WTC11 (cell line): ENCODE results near the gene VSTM2B. TPM values are rescaled to one million over a fixed set of nuclear protein-coding genes. Genes with fewer than 3 reads are reported as not detected.

Experiments
- ATAC-seq: fragments of 200-7000 bp; cut with Tn5 transposase; 2 replicates; pipeline ENCODE4 v1.10.0; 2021; ENCODE audit warnings: mild to moderate bottlenecking, moderate library complexity
- CTCF ChIA-PET: fragments of 300-600 bp; sonication (Branson Sonifier 250); formaldehyde crosslinking; loops from one replicate; lab custom pipeline; 2021; ENCODE audit warnings: antibody characterized with exemption; lab: Charles Lee
- POLR2A ChIA-PET: fragments of 350-600 bp; sonication (Branson Sonifier 250); formaldehyde crosslinking; loops from one replicate; lab custom pipeline; 2021; ENCODE audit warnings: antibody characterized with exemption; lab: Charles Lee
- DNase-seq: peaks from one replicate; pipeline ENCODE4 v3.0.0; 2021; ENCODE audit warnings: low spot score
- H3K27ac Mint-ChIP-seq: 2 replicates; pipeline ENCODE4 v1.8.0; 2021; ENCODE audit warnings: mixed read lengths
- H3K27me3 Mint-ChIP-seq: 2 replicates; pipeline ENCODE4 v1.8.0; 2021; ENCODE audit warnings: low read depth, mild to moderate bottlenecking, moderate library complexity, mixed read lengths
- H3K36me3 Mint-ChIP-seq: 2 replicates; pipeline ENCODE4 v1.8.0; 2021; ENCODE audit warnings: mixed read lengths
- H3K4me1 Mint-ChIP-seq: 2 replicates; pipeline ENCODE4 v1.8.0; 2022; ENCODE audit warnings: mixed read lengths
- H3K4me3 Mint-ChIP-seq: 2 replicates; pipeline ENCODE4 v1.8.0; 2021; ENCODE audit warnings: mild to moderate bottlenecking, moderate library complexity, mixed read lengths
- H3K9me3 Mint-ChIP-seq: 2 replicates; pipeline ENCODE4 v1.8.0; 2021; ENCODE audit warnings: mixed read lengths
- CREM ChIP-seq: sonication (generic); formaldehyde crosslinking; IDR thresholded peaks from 2 replicates; pipeline ENCODE4 v1.8.1; 2022; ENCODE audit warnings: mild to moderate bottlenecking, missing genetic modification reagents, moderate library complexity
- FOXK1 ChIP-seq: sonication (generic); formaldehyde crosslinking; IDR thresholded peaks from 2 replicates; pipeline ENCODE4 v1.8.0; 2022; ENCODE audit warnings: mild to moderate bottlenecking, moderate library complexity, missing genetic modification reagents
- MYBL2 ChIP-seq: sonication (generic); formaldehyde crosslinking; IDR thresholded peaks from 2 replicates; pipeline ENCODE4 v1.8.1; 2023; ENCODE audit warnings: mild to moderate bottlenecking, moderate library complexity, missing genetic modification reagents
- RORB ChIP-seq: fragments of 250-450 bp; sonication (Bioruptor Pico); IDR thresholded peaks from 2 replicates; pipeline ENCODE4 v1.9.0; 2021; ENCODE audit warnings: mild to moderate bottlenecking
- SMAD4 ChIP-seq: sonication (generic); formaldehyde crosslinking; IDR thresholded peaks from 2 replicates; pipeline ENCODE4 v1.8.0; 2022; ENCODE audit warnings: mild to moderate bottlenecking, missing genetic modification reagents
- ZNF671 ChIP-seq: fragments of 250-450 bp; sonication (Bioruptor Pico); IDR thresholded peaks from 2 replicates; pipeline ENCODE4 v1.8.0; 2021; ENCODE audit warnings: mild to moderate bottlenecking
- total RNA-seq: library from RNA; stranded (reverse); gene quantifications from 3 replicates; pipeline ENCODE4 v1.2.3, GENCODE V29; 2021
- TF ChIP-seq, protein P1 (sequence below): sonication (generic); formaldehyde crosslinking; IDR thresholded peaks from 2 replicates; pipeline ENCODE4 v1.8.1; 2023; ENCODE audit warnings: mild to moderate bottlenecking, missing genetic modification reagents
- TF ChIP-seq, protein P2 (sequence below): sonication (generic); formaldehyde crosslinking; IDR thresholded peaks from 2 replicates; pipeline ENCODE4 v1.8.1; 2022; ENCODE audit warnings: low read depth, mild to moderate bottlenecking, moderate library complexity, missing genetic modification reagents, borderline replicate concordance
- TF ChIP-seq, protein P3 (sequence below): sonication (generic); formaldehyde crosslinking; conservative IDR thresholded peaks from 2 replicates; pipeline ENCODE4 v1.8.1; 2023; ENCODE audit warnings: mild to moderate bottlenecking, low read depth, missing genetic modification reagents, moderate library complexity
- TF ChIP-seq, protein P4 (sequence below): sonication (generic); formaldehyde crosslinking; IDR thresholded peaks from 2 replicates; pipeline ENCODE4 v1.8.0; 2023; ENCODE audit warnings: mild to moderate bottlenecking, missing genetic modification reagents
- TF ChIP-seq, protein P5 (sequence below): sonication (generic); formaldehyde crosslinking; IDR thresholded peaks from 2 replicates; pipeline ENCODE4 v1.8.1; 2023; ENCODE audit warnings: mild to moderate bottlenecking, missing genetic modification reagents, moderate library complexity
- TF ChIP-seq, protein P6 (sequence below): sonication (generic); formaldehyde crosslinking; IDR thresholded peaks from 2 replicates; pipeline ENCODE4 v1.8.1; 2023; ENCODE audit warnings: mild to moderate bottlenecking, moderate library complexity, missing genetic modification reagents
- TF ChIP-seq, protein P7 (sequence below): fragments of 250-450 bp; sonication (Bioruptor Pico); IDR thresholded peaks from 2 replicates; pipeline ENCODE4 v1.9.0; 2021; ENCODE audit warnings: moderate library complexity, mild to moderate bottlenecking, inconsistent platforms, borderline replicate concordance
- TF ChIP-seq, protein P8 (sequence below): sonication (generic); formaldehyde crosslinking; IDR thresholded peaks from 2 replicates; pipeline ENCODE4 v1.8.0; 2022; ENCODE audit warnings: mild to moderate bottlenecking, missing genetic modification reagents
- TF ChIP-seq, protein P9 (sequence below): sonication (generic); formaldehyde crosslinking; IDR thresholded peaks from 2 replicates; pipeline ENCODE4 v1.8.0; 2023; ENCODE audit warnings: missing genetic modification reagents

Gene VSTM2B
- total RNA-seq, 1 experiment from 2014 or later = 3.2 TPM

DNA sequence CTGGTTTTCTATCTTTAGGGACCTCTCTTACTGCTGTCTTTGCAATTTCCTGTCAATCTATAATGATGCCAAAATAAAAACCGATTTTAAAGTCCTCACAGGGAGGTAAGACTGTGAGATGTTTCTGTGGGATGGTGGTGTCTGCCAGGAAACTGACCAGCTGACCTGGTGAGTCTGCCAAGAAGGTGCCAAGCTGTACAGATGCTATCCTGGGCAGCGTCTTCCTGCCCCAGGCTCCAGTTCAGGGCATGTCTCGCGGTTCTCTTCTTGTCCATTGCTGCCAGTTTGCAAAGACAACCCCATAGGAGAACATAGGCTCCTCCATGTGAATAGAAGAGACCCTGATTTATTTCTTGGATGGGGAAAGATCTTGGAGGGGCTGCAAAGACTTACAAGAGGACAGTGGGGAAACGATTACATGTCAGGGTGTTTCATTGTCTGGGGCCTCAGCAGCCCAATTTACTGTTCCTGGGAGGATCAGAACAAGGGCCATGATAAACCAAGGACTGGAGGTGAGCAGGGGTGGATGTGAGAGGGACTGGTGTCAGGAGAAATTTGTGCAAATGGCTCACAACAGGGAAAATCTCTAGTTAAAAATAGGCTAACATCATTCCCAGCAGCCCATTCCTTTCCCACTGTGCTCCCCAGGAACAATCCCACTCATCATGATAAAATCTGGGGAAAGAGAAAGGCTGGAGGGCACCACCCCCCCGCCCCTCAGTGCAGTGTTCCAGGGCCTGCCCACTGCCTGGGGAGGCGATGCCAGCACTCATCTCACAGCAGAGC is 42.7 kb upstream of the VSTM2B start:
- H3K27me3 Mint-ChIP-seq = peaks cover 12% of the 10 kb centered on the region
- CTCF ChIA-PET = interaction anchor here (1.0 to 1.6 kb wide), 2 partner anchors 15 to 41 kb away, joined by 3 to 4 read pairs; no protein-coding TSS in a partner anchor

DNA sequence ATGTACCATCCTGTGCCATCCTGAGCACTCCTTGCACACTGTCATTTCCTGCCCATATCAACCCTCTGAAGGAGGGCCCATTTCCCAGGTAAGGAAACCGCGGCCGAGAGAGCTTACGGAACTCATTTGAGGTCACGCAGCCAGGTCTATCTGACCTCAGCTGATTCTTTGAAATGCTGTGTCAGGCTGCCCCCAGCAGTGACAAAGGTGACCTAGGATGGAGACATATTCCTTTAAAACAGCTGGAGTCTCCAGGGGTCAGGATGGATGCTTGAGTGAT is 42.2 kb upstream of the VSTM2B start:
- Mint-ChIP-seq H3K4me3 (no peak overlapping the region), H3K4me1 (peaks cover 9% of the 10 kb centered on the region), H3K9me3 (peaks cover 23% of the 10 kb centered on the region), H3K27me3 (peaks cover 12% of the 10 kb centered on the region), H3K27ac (no peak overlapping the region), H3K36me3 (peaks cover 15% of the 10 kb centered on the region)
- CTCF ChIA-PET = interaction anchor here (1.0 to 1.6 kb wide), 2 partner anchors 16 to 40 kb away, joined by 3 to 4 read pairs; no protein-coding TSS in a partner anchor
- TF ChIP-seq, protein P1, sequence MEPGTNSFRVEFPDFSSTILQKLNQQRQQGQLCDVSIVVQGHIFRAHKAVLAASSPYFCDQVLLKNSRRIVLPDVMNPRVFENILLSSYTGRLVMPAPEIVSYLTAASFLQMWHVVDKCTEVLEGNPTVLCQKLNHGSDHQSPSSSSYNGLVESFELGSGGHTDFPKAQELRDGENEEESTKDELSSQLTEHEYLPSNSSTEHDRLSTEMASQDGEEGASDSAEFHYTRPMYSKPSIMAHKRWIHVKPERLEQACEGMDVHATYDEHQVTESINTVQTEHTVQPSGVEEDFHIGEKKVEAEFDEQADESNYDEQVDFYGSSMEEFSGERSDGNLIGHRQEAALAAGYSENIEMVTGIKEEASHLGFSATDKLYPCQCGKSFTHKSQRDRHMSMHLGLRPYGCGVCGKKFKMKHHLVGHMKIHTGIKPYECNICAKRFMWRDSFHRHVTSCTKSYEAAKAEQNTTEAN (CRISPR knock-in tag) = no peak
- TF ChIP-seq CREM (CRISPR knock-in tag) (no peak), FOXK1 (no peak), RORB (CRISPR knock-in tag) (no peak)
- TF ChIP-seq, protein P2, sequence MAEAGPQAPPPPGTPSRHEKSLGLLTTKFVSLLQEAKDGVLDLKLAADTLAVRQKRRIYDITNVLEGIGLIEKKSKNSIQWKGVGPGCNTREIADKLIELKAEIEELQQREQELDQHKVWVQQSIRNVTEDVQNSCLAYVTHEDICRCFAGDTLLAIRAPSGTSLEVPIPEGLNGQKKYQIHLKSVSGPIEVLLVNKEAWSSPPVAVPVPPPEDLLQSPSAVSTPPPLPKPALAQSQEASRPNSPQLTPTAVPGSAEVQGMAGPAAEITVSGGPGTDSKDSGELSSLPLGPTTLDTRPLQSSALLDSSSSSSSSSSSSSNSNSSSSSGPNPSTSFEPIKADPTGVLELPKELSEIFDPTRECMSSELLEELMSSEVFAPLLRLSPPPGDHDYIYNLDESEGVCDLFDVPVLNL (CRISPR knock-in tag) = no peak
- TF ChIP-seq, protein P3, sequence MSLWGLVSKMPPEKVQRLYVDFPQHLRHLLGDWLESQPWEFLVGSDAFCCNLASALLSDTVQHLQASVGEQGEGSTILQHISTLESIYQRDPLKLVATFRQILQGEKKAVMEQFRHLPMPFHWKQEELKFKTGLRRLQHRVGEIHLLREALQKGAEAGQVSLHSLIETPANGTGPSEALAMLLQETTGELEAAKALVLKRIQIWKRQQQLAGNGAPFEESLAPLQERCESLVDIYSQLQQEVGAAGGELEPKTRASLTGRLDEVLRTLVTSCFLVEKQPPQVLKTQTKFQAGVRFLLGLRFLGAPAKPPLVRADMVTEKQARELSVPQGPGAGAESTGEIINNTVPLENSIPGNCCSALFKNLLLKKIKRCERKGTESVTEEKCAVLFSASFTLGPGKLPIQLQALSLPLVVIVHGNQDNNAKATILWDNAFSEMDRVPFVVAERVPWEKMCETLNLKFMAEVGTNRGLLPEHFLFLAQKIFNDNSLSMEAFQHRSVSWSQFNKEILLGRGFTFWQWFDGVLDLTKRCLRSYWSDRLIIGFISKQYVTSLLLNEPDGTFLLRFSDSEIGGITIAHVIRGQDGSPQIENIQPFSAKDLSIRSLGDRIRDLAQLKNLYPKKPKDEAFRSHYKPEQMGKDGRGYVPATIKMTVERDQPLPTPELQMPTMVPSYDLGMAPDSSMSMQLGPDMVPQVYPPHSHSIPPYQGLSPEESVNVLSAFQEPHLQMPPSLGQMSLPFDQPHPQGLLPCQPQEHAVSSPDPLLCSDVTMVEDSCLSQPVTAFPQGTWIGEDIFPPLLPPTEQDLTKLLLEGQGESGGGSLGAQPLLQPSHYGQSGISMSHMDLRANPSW (CRISPR knock-in tag) = no peak
- ATAC-seq (no peak), DNase-seq (no peak)
- POLR2A ChIA-PET = interaction anchor here (1.1 kb wide), 1 partner anchor 46 kb away, joined by 3 read pairs; no protein-coding TSS in a partner anchor

More for the DNA sequence above, 42.7 kb upstream of the VSTM2B start:
- Mint-ChIP-seq H3K27ac (no peak overlapping the region), H3K4me1 (peaks cover 9% of the 10 kb centered on the region), H3K36me3 (peaks cover 15% of the 10 kb centered on the region), H3K9me3 (peaks cover 23% of the 10 kb centered on the region), H3K4me3 (no peak overlapping the region)
- ATAC-seq (no peak), DNase-seq (no peak)
- TF ChIP-seq, protein P4, sequence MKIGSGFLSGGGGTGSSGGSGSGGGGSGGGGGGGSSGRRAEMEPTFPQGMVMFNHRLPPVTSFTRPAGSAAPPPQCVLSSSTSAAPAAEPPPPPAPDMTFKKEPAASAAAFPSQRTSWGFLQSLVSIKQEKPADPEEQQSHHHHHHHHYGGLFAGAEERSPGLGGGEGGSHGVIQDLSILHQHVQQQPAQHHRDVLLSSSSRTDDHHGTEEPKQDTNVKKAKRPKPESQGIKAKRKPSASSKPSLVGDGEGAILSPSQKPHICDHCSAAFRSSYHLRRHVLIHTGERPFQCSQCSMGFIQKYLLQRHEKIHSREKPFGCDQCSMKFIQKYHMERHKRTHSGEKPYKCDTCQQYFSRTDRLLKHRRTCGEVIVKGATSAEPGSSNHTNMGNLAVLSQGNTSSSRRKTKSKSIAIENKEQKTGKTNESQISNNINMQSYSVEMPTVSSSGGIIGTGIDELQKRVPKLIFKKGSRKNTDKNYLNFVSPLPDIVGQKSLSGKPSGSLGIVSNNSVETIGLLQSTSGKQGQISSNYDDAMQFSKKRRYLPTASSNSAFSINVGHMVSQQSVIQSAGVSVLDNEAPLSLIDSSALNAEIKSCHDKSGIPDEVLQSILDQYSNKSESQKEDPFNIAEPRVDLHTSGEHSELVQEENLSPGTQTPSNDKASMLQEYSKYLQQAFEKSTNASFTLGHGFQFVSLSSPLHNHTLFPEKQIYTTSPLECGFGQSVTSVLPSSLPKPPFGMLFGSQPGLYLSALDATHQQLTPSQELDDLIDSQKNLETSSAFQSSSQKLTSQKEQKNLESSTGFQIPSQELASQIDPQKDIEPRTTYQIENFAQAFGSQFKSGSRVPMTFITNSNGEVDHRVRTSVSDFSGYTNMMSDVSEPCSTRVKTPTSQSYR (CRISPR knock-in tag) = no peak
- TF ChIP-seq, protein P5, sequence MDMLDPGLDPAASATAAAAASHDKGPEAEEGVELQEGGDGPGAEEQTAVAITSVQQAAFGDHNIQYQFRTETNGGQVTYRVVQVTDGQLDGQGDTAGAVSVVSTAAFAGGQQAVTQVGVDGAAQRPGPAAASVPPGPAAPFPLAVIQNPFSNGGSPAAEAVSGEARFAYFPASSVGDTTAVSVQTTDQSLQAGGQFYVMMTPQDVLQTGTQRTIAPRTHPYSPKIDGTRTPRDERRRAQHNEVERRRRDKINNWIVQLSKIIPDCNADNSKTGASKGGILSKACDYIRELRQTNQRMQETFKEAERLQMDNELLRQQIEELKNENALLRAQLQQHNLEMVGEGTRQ (CRISPR knock-in tag) = no peak
- TF ChIP-seq MYBL2 (no peak), SMAD4 (CRISPR knock-in tag) (no peak), ZNF671 (CRISPR knock-in tag) (no peak)
- TF ChIP-seq, protein P6, sequence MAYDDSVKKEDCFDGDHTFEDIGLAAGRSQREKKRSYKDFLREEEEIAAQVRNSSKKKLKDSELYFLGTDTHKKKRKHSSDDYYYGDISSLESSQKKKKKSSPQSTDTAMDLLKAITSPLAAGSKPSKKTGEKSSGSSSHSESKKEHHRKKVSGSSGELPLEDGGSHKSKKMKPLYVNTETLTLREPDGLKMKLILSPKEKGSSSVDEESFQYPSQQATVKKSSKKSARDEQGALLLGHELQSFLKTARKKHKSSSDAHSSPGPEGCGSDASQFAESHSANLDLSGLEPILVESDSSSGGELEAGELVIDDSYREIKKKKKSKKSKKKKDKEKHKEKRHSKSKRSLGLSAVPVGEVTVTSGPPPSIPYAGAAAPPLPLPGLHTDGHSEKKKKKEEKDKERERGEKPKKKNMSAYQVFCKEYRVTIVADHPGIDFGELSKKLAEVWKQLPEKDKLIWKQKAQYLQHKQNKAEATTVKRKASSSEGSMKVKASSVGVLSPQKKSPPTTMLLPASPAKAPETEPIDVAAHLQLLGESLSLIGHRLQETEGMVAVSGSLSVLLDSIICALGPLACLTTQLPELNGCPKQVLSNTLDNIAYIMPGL (CRISPR knock-in tag) = no peak
- TF ChIP-seq, protein P7, sequence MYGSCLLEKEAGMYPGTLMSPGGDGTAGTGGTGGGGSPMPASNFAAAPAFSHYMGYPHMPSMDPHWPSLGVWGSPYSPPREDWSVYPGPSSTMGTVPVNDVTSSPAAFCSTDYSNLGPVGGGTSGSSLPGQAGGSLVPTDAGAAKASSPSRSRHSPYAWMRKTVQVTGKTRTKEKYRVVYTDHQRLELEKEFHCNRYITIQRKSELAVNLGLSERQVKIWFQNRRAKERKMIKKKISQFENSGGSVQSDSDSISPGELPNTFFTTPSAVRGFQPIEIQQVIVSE (CRISPR knock-in tag) = no peak
- TF ChIP-seq, protein P8, sequence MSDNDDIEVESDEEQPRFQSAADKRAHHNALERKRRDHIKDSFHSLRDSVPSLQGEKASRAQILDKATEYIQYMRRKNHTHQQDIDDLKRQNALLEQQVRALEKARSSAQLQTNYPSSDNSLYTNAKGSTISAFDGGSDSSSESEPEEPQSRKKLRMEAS (CRISPR knock-in tag) = no peak
- TF ChIP-seq, protein P9, sequence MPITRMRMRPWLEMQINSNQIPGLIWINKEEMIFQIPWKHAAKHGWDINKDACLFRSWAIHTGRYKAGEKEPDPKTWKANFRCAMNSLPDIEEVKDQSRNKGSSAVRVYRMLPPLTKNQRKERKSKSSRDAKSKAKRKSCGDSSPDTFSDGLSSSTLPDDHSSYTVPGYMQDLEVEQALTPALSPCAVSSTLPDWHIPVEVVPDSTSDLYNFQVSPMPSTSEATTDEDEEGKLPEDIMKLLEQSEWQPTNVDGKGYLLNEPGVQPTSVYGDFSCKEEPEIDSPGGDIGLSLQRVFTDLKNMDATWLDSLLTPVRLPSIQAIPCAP (CRISPR knock-in tag) = no peak
- POLR2A ChIA-PET = no interaction called here
